GM12878 (cell line): ENCODE measurements around the gene TRAPPC12. TPM values are rescaled to one million over a fixed set of nuclear protein-coding genes. Genes with fewer than 3 reads are reported as not detected.

ENCODE experiments used
- ATAC-seq: fragments of 200-7000 bp; cut with Tn5 transposase; 3 replicates; pipeline ENCODE4 v1.9.1; 2020; ENCODE audit warnings: mild to moderate bottlenecking, moderate library complexity
- BruUV-seq: library from RNA; stranded (reverse); fragments of 400-500 nt; replicated peaks from 2 replicates; lab custom pipeline; 2021; lab: Mats Ljungman, UMichigan
- CTCF ChIA-PET: fragments of 300-600 bp; sonication (Branson Sonifier 250); formaldehyde crosslinking; extraction: SDS; loops from one replicate; lab custom pipeline; 2021; ENCODE audit warnings: inconsistent platforms; lab: Yijun Ruan, JAX
- POLR2A ChIA-PET: fragments of 350-600 bp; formaldehyde crosslinking; extraction: SDS; loops from one replicate; lab custom pipeline; 2021; ENCODE audit warnings: inconsistent platforms; lab: Charles Lee
- RAD21 ChIA-PET: fragments of 300-600 bp; sonication (Branson Sonifier 250); formaldehyde crosslinking; loops from one replicate; lab custom pipeline; 2023; ENCODE audit warnings: antibody characterized with exemption; ENCODE audit not compliant: unreplicated experiment; lab: Charles Lee
- SMC1A ChIA-PET: fragments of 300-600 bp; sonication (Branson Sonifier 250); formaldehyde crosslinking; loops from one replicate; lab custom pipeline; 2023; ENCODE audit not compliant: unreplicated experiment, uncharacterized antibody; lab: Charles Lee
- DNase-seq: peaks from one replicate; pipeline ENCODE4 v3.0.0-alpha.2; 2011; ENCODE audit warnings: low read depth, low spot score
- FAIRE-seq: peaks from 3 replicates; lab custom pipeline; 2011; peaks lifted over from hg19 to GRCh38; lab: Jason Lieb, UNC
- H2AFZ ChIP-seq: 2 replicates; pipeline ENCODE4 v1.6.0; 2011; ENCODE audit warnings: low read depth, low read length, control low read depth; ENCODE audit not compliant: control insufficient read depth
- H3K27ac ChIP-seq: 2 replicates; pipeline ENCODE4 v1.5.1; 2011; ENCODE audit warnings: control low read depth; ENCODE audit not compliant: control insufficient read depth, insufficient read depth
- H3K27me3 ChIP-seq, 2 experiments: replicated peaks in 1 of 2; 2 replicates each; pipeline versions ENCODE4 v1.6.0 to v1.6.1; 2011; ENCODE audit warnings: low read length in 1 of 2; ENCODE audit not compliant: control insufficient read depth in 2 of 2, insufficient read depth in 2 of 2
- H3K36me3 ChIP-seq, 2 experiments: 2 replicates each; pipeline ENCODE4 v1.5.1; 2011; ENCODE audit warnings: low read length in 1 of 2; ENCODE audit not compliant: control insufficient read depth in 2 of 2, insufficient read depth in 2 of 2
- H3K4me1 ChIP-seq: 2 replicates; pipeline ENCODE4 v1.6.1; 2011; ENCODE audit warnings: mild to moderate bottlenecking, low read length, moderate library complexity, mixed read lengths; ENCODE audit not compliant: control insufficient read depth, insufficient read depth
- H3K4me2 ChIP-seq: 2 replicates; pipeline ENCODE4 v1.6.0; 2011; ENCODE audit warnings: control low read depth; ENCODE audit not compliant: control insufficient read depth, insufficient read depth
- H3K4me3 ChIP-seq: fragments of 200-600 bp; sonication (generic); 2 replicates; pipeline ENCODE4 v1.5.1; 2016
- H3K79me2 ChIP-seq: 2 replicates; pipeline ENCODE4 v1.6.0; 2011; ENCODE audit warnings: low read length; ENCODE audit not compliant: control insufficient read depth, insufficient read depth
- H3K9ac ChIP-seq: 2 replicates; pipeline ENCODE4 v1.8.0; 2011; ENCODE audit warnings: low read length, control low read depth, mixed read lengths; ENCODE audit not compliant: control insufficient read depth, insufficient read depth
- H3K9me3 ChIP-seq: replicated peaks from 3 replicates; pipeline ENCODE4 v1.5.1; 2011; ENCODE audit warnings: mild to moderate bottlenecking, low read length; ENCODE audit not compliant: control insufficient read depth, insufficient read depth
- H4K20me1 ChIP-seq: 2 replicates; pipeline ENCODE4 v1.6.0; 2011; ENCODE audit not compliant: control insufficient read depth, insufficient read depth
- BCL3 ChIP-seq: IDR thresholded peaks from 2 replicates; pipeline ENCODE4 v1.6.1; 2011; ENCODE audit warnings: borderline replicate concordance, low read depth, mild to moderate bottlenecking, moderate library complexity, low read length; ENCODE audit not compliant: insufficient read depth, poor library complexity, severe bottlenecking
- CEBPZ ChIP-seq: fragments of 150-350 bp; IDR thresholded peaks from 2 replicates; pipeline ENCODE4 v1.6.1; 2016; ENCODE audit warnings: low read depth, low read length
- CTCF ChIP-seq, 3 experiments: IDR thresholded peaks in 2 of 3; conservative IDR thresholded peaks in 1 of 3; 2 replicates each; pipeline ENCODE4 v1.5.1; 2011; ENCODE audit warnings: low read depth in 3 of 3, low read length in 3 of 3, mild to moderate bottlenecking in 3 of 3, control low read depth in 2 of 3, moderate library complexity in 2 of 3, inconsistent platforms in 1 of 3, mixed read lengths in 1 of 3; ENCODE audit not compliant: control insufficient read depth in 2 of 3, insufficient read depth in 1 of 3; ENCODE audit errors: extremely low read depth in 1 of 3
- EGR1 ChIP-seq, 2 experiments: IDR thresholded peaks; 1 replicate in 1 of 2; 2 replicates in 1 of 2; pipeline ENCODE4 v1.6.1; 2011 to 2012; ENCODE audit warnings: low read depth in 2 of 2, low read length in 2 of 2, borderline replicate concordance in 1 of 2, mild to moderate bottlenecking in 1 of 2, moderate library complexity in 1 of 2
- EP300 ChIP-seq, 2 experiments: fragments of 150-350 bp in 1 of 2; IDR thresholded peaks; 2 replicates each; pipeline ENCODE4 v1.6.1; 2011 to 2012; ENCODE audit warnings: low read depth in 2 of 2, low read length in 2 of 2, borderline replicate concordance in 1 of 2, improper control_type of control experiment in 1 of 2, inconsistent platforms in 1 of 2; ENCODE audit not compliant: control insufficient read depth in 1 of 2
- HDGF ChIP-seq: fragments of 450-650 bp; IDR thresholded peaks from 2 replicates; pipeline ENCODE4 v1.6.1; 2016; ENCODE audit warnings: antibody characterized with exemption
- IRF4 ChIP-seq: IDR thresholded peaks from 2 replicates; pipeline ENCODE4 v1.6.1; 2011; ENCODE audit warnings: low read depth, low read length
- KDM1A ChIP-seq: fragments of 200-600 bp; sonication (generic); IDR thresholded peaks from 2 replicates; pipeline ENCODE4 v1.6.1; 2016; ENCODE audit warnings: borderline replicate concordance
- NFYA ChIP-seq: IDR thresholded peaks from 2 replicates; pipeline ENCODE4 v1.6.1; 2011; ENCODE audit warnings: low read depth, mild to moderate bottlenecking, low read length, improper control_type of control experiment, borderline replicate concordance
- NRF1 ChIP-seq: conservative IDR thresholded peaks from 2 replicates; pipeline ENCODE4 v1.6.1; 2011; ENCODE audit warnings: mild to moderate bottlenecking, low read depth, low read length, improper control_type of control experiment
- RELA ChIP-seq: fragments of 450-650 bp; IDR thresholded peaks from 2 replicates; pipeline ENCODE4 v1.8.0; 2014; ENCODE audit warnings: borderline replicate concordance; ENCODE audit not compliant: partially characterized antibody
- SREBF2 ChIP-seq: IDR thresholded peaks from 2 replicates; pipeline ENCODE4 v1.6.1; 2012; ENCODE audit warnings: mild to moderate bottlenecking, low read length
- STAT1 ChIP-seq: fragments of 450-650 bp; conservative IDR thresholded peaks from 2 replicates; pipeline ENCODE4 v1.6.1; 2014; ENCODE audit warnings: antibody characterized with exemption, mild to moderate bottlenecking
- ZNF384 ChIP-seq: IDR thresholded peaks from 2 replicates; pipeline ENCODE4 v1.6.1; 2012; ENCODE audit warnings: low read depth, mild to moderate bottlenecking, low read length, improper control_type of control experiment, borderline replicate concordance
- WGBS: methylation state at CpG from one replicate; pipeline ENCODE4 v1.1.6; 2016; ENCODE audit warnings: low lambda C conversion rate; ENCODE audit not compliant: insufficient replicate concordance, insufficient coverage; ENCODE audit errors: missing lambda C conversion rate; 5-methylcytosine and 5-hydroxymethylcytosine counted together
- in situ Hi-C: fragments of 300-500 bp; cut with MboI; formaldehyde crosslinking; loops from 9 replicates; pipeline ENCODE4 v1.14.3; 2018; ENCODE audit warnings: mixed read lengths
- intact Hi-C: fragments of 100-400 bp; cut with micrococcal nuclease; formaldehyde crosslinking; loops from one replicate; pipeline ENCODE4 v1.14.2; 2022; ENCODE audit not compliant: unreplicated experiment
- polyA plus RNA-seq, 11 experiments: library from polyadenylated mRNA; depleted of rRNA in 4 of 11; unstranded in 6 of 11; stranded (reverse) in 5 of 11; fragments of >200 nt; fragmentation: Nextera tagmentation in 4 of 11; fragmentation: Illumina TruSeq in 1 of 11; extraction: Ambion mirVana in 4 of 11; extraction: Trizol in 1 of 11; gene quantifications; 1 replicate in 1 of 11; 2 replicates in 10 of 11; pipeline versions ENCODE4 v1.2.1 to v1.2.3, GENCODE V29; 2011 to 2016; ENCODE audit warnings: inconsistent platforms in 2 of 11, missing spikeins in 2 of 11, low read depth in 1 of 11
- total RNA-seq, 4 experiments: library from RNA; depleted of rRNA in 3 of 4; stranded (reverse); fragments of >200 nt in 3 of 4; fragmentation: Illumina TruSeq in 1 of 4; extraction: Trizol in 1 of 4; gene quantifications; 2 replicates each; pipeline versions ENCODE4 v1.2.1 to v1.2.3, GENCODE V29; 2013 to 2021

The TRAPPC12 gene
- total and polyA plus RNA-seq, 10 of the 15 experiments (the other 5 are each of a cell fraction or from before 2014, with no cell fraction given), result 8.6 to 77.1 (median 37.4) TPM

- TF ChIP-seq EP300 (IDR thresholded peaks at IDR 0.05; ENCODE audit: borderline replicate concordance in 1 of 2, control insufficient read depth in 1 of 2, low read depth in 2 of 2, low read length in 2 of 2) (no peak), RELA (no peak), CEBPZ (no peak), IRF4 (no peak), NFYA (no peak), NRF1 (no peak), EGR1 (IDR thresholded peaks at IDR 0.05; ENCODE audit: borderline replicate concordance in 1 of 2, low read depth in 2 of 2, low read length in 2 of 2) (no peak)
Measured at GRCh38 chr2:3336844-3337243, 42.6 kb upstream of the TRAPPC12 start (continued).

GRCh38 chr2:3338340-3338739 lies 41.2 kb upstream of the TRAPPC12 start:
- ChIA-PET SMC1A (no interaction called here), POLR2A (no interaction called here), CTCF (no interaction called here), RAD21 (no interaction called here)
- no peaks in the 10 kb centered on the region for H3K4me1 ChIP-seq
- H3K4me3 ChIP-seq, result no peak overlapping the region
- BruUV-seq, result no TSS peak
- no peaks in the 10 kb centered on the region for H3K27me3 ChIP-seq
- in situ Hi-C loops, result no loop called here
- no peaks in the 10 kb centered on the region; the same call in 2 of the 3 replicates for H3K9me3 ChIP-seq
- H4K20me1 ChIP-seq, result no peaks in the 10 kb centered on the region
- ATAC-seq (no peak), DNase-seq (no peak)
- intact Hi-C loops, result no loop called here
- no peak overlapping the region for H2AFZ ChIP-seq
- H3K4me2 ChIP-seq, result no peak overlapping the region
- no peak overlapping the region for H3K27ac ChIP-seq
- WGBS, result 96% methylated on average over 10 of the region's 10 CpGs
- peaks cover 3 to 8% of the 10 kb centered on the region in 2 experiments; a peak in 3 of 4 replicates for H3K36me3 ChIP-seq
- H3K79me2 ChIP-seq, result no peaks in the 10 kb centered on the region
- TF ChIP-seq HDGF (no peak), CTCF (IDR thresholded peaks at IDR 0.05 in 2 of 3, conservative IDR thresholded peaks at IDR 0.05 in 1 of 3; ENCODE audit: control insufficient read depth in 2 of 3, extremely low read depth in 1 of 3, insufficient read depth in 1 of 3, low read depth in 3 of 3, low read length in 3 of 3) (no peak), STAT1 (no peak), ZNF384 (no peak), KDM1A (no peak), SREBF2 (no peak), BCL3 (no peak)
- TF ChIP-seq, all 136 proteins: peak for 0
- no peak overlapping the region for H3K9ac ChIP-seq
- FAIRE-seq, result no peak
